Glomerular visceral epithelial cell (primary cell): ENCODE results near the gene SLC16A10.
"Not testable (repeated sequence)": the region's sequence is repeated elsewhere in the genome, so short reads cannot be mapped to it uniquely, and the experiment has no call there.

Source experiments
- DNase-seq: peaks from one replicate; pipeline ENCODE4 v3.0.0-alpha.2; 2016; ENCODE audit errors: extremely low spot score

The SLC16A10 gene

DNA sequence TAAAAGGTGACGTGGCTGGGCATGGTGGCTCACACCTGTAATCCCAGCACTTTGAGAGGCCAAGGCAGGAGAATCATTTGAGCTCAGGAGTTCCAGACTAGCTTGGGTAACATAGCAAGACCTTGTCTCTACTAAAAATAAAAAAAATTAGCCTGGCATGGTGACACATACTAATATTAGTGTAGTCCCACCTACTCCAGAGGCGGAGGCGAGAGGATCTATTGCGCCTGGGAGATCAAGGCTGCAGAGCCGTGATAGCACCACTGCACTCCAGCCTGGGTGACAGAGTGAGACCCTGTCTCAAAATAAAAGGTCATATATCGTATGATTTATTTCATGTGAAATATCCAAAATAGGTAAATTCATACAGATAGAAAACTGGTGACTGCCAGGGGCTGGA is 132.5 kb downstream of the SLC16A10 start:
- no peak for DNase-seq

DNA sequence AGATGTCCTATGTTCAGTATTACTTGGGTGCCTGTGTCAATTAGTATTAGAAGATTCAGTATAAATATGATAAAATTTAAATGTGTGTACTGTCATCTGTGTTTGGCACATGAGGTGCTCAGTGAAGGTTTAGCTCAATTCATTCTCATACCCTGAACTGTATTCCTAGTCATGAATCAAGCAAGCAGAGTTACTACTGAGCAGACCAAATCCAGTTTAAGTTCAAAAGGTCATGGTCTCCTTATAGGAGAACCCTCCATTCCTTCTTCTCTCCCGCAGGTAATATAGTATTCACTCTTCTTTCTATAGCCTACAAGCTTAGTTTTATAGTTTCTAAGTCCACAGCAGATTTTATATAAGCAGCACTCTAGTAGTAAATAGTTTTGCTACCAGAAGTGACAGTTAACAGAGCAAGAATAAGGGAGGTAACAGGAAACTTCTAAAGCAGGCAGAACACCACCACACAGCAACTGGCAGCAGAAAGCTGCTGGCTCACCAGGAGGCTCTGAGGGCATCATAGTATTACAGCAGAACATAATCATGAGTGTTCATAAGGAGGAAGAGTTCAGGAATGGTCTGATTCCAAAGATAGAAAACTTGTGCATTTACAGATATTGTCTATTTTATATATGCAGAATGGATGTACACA is 133.2 kb downstream of the SLC16A10 start:
- no peak for DNase-seq

DNA sequence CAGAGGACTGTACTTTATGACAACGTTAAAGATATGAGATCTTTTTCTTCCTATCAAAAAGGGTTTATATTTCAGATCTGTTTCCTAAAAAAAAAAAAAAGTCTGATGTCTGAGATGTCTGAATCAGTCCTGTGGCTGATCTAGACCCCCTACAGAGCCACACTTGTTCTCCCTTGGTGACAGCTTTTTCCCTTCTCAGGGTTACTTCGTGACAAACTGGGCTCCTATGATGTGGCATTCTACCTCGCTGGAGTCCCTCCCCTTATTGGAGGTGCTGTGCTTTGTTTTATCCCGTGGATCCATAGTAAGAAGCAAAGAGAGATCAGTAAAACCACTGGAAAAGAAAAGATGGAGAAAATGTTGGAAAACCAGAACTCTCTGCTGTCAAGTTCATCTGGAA is 134.5 kb downstream of the SLC16A10 start:
- no peak for DNase-seq

DNA sequence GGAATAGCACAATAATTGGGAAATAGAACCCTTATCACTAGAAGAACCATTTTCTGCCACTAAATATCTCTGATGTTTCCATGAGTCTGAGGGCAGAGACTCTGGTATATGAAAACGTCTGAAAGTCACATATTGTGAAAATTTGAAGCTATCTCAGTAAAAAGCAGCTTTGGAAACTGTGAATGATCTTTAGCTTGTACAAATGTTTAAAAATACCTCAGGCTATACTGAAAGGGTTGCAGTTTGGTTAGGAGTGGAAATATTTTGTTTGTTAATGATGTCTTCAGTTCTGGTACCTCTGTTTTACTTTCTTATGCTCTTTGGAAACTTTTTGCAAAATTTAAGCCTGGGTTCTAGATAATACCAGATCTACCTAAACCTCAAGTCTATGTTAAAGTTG is 135.0 kb downstream of the SLC16A10 start:
- DNase-seq, result no peak

DNA sequence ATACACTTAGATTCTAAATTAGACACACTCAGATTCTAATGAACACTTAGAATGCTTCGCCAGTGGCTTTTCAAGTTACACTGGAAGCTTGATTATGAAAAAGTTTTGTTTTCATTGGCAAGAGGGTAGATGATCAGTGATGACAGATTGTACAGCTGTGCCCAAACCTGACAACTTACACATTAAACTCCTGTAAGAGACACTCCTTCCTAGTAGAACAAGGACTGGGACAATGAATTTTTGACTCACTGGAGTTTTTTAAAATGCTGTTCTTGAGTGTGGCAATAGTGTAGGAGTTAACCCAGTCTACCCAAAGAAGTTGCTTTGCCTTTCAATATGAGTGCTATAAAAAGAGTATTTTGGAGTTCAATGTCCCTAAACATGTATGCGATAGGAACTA is 140.8 kb downstream of the SLC16A10 start:
- peak; percentile 9 for DNase-seq

DNA sequence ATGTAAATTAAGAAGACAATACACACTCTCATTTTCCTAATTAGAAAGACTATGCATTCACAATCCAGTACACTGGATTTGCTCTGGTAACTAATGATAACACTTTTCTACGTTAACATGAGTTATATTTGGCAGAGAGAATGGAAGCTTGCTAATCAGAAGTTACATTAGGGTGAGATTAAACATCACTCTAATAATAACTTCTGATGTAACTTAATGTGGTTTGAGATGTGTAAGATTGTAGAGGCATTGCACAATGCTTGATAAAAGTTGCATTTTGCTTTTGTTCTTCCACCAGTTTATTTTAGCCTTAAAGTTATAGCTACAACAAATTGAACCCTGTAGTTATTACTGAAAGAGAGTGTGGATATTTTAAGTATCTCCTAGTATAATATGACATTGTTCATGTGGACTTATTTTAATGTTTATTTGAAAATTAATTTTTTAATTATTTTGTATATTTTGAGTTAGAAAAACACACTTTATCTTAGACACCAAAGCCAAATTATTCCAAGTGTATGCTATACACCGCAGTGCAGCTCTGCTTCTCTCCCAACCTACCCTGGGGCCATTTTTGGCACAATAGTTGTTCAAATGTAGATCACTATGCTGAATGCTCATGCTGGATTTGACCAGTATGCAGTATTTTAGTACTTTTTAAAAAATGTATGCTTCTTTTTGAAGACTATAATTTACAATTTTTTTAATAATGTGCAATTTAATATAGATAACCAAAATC is 143.2 kb downstream of the SLC16A10 start:
- peak; percentile 19 for DNase-seq

DNA sequence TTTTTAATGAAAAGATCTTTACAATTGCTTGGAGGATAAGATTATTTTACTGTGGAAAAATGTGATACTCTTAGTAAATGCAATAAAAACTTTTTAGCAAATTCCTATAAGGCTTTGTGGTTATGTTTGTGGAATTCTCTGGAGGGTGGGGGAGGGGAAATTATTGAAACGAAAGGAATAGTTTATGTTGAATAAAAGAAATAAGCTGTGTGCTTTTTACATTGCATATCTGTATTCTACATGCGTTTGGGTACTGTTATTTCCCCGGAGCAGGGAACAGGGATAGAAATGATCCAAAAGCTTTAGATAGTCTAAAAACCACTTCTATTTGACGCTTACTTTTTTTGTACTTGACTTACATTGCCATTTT is 143.8 kb downstream of the SLC16A10 start:
- DNase-seq, result peak; percentile 15

DNA sequence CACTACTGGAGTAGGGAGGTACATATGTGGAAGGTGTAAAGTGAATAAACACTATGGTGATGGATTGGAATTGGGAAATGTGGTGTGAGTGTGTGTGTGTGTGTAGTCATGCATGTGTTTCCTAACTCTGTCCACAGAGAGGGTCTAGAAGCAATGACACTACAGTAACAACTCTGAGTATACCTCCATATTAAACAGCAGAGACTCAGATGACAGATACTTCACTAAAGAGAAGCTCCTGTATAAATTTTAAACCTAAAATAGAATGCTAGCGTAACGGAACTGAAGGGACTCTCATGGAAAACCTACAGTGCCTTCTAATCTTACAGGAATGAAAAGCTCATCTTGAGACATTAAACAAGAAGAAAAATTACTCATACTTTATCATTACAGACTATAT is 150.5 kb downstream of the SLC16A10 start:
- peak; percentile 19 for DNase-seq

DNA sequence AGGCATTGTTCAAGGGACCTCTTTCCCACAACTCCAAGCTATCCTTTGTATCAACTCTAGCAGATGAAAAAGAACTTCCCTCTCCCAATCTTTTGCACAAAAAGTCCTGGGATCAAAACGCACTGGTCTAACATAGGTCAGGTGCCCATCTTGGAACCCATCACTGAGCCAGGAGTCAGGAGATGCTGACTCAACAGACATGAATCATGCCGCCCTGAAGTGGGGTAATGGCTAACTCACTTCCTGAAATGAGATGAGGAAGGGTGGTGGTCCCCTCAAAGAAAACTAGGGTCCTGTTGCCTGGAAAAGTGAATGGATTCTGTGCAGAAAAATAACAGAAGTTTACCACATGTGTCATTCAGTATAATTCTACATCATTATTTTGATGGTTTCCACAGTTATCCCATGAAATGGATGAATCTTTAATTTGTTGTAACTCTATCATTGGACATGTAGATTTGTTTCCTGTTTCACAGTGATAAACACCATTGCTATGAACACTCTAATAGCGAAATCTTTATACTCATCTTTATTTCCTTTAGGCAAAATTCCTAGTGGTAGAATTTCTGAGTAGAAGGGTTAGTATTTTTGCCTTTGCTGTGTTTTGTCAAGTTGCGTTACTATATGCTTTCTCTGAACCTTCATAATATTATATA is 151.3 kb downstream of the SLC16A10 start:
- DNase-seq, result peak; percentile 45

DNA sequence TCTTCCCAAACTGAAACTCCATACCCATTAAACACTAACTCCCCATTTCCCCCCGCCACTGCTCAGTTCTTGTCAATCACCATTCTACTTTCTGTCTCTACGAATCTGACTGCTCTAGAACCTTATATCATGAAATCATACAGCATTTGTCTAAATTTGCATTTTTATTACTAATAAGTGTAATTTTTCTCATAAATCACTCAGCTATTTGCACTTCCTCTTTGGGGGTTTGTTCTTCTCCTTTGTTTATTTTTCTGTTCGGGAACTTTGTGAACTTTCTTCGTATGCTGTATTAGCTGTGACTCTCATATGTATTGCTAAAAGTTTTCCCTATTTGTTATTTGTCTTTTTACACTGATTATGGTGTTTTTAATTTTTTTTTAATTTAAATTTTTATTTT is 152.2 kb downstream of the SLC16A10 start:
- DNase-seq, result no peak

DNA sequence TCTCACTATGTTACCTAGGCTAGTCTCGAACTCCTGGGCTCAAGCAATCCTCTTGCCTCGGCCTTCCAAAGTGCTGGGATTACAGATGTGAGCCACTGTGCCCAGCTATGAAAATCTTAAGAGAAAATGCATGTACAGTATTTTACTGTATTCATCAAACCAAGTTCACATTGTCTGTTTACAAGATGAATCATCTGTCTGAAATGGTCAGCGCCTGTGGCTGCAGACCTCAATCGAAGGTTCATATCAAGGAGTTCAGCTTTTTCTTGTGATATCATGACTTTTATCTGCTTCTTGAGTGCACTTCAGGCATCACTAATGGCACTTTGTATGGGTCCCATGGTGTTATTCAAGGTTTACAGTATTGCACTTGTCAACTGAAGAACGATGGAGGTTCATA is 155.1 kb downstream of the SLC16A10 start:
- peak; percentile 64 for DNase-seq

DNA sequence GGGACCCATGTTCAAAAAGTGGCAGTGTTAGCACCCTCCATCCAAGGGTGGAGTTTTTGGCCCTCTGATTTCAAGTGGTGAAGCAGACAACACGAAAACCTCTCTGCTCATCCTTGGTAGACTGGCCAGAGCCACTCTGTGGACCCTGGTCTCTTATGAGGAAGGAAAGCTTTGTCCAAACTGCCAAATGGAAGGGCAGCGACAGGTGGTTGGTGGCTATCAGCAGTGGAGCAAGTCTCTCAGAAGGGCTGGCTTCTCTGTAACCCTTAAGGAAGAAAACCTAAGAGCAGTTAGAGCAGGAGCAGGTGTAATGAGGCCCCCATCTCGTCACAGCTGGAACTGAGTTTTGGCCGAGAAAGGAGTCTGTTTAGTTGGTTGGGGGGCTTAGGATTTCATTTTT is 155.8 kb downstream of the SLC16A10 start:
- no peak for DNase-seq

DNA sequence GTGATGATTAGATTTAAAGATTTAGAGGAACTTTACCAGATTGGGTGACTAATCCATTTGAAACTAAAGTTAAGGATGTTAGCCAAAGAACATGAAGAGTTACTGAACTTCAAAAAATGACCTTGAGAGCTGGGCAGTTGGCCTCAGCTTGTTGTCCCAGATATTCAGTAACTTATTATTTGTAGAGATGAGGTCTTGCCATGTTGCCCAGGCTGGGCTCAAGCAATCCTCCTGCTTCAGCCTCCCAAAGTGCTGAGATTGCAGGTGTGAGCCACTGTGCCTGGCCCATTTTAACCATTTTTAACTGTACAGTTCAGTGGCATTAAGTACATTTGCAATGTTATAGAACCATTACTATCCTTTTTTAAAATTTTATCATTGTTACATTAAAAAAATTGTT is 161.5 kb downstream of the SLC16A10 start:
- no peak for DNase-seq

DNA sequence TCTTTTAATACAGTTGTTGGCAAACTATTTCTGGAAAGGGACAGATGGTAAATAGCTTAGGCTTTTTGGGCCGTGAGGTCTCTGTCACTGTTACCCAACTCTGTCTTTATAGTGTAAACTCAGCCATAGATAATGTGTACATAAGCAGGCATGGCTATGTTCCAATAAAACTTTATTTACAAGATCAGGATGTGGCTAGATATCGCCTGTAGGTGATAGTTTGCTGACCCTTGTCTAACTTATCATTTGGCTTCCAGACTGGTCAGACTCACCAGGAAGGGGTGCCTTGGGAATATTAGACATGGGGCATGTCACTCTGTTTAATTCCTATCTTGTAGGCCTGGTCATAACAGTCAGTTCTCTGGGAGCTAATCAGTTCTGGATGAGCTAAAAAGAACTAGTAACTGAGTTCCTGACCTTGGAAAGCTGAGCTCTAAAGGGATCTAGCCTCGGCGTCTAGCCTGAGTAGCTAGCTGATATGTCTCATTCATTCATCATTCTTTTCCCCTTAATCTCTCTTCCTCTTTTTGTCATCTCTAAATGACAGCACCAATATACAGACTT is 163.6 kb downstream of the SLC16A10 start:
- DNase-seq, result no peak

DNA sequence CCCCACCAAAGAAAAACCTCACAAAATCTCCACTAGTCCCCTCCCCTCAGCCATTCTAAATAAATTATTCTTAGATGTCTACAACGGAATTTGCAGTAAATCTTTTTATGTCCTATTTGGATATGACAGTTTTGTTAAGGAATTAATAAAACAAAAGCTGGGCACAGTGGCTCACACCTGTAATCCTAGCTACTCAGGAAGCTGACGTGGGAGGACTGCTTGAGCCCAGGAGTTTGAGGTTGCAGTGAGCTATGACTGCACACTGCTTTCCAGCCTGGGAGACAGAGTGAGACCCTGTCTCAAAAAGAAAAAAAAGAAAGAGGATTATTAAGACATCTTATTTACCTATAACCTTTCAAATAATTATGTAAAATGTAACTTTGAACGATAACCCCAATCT is 165.4 kb downstream of the SLC16A10 start:
- DNase-seq, result no peak

DNA sequence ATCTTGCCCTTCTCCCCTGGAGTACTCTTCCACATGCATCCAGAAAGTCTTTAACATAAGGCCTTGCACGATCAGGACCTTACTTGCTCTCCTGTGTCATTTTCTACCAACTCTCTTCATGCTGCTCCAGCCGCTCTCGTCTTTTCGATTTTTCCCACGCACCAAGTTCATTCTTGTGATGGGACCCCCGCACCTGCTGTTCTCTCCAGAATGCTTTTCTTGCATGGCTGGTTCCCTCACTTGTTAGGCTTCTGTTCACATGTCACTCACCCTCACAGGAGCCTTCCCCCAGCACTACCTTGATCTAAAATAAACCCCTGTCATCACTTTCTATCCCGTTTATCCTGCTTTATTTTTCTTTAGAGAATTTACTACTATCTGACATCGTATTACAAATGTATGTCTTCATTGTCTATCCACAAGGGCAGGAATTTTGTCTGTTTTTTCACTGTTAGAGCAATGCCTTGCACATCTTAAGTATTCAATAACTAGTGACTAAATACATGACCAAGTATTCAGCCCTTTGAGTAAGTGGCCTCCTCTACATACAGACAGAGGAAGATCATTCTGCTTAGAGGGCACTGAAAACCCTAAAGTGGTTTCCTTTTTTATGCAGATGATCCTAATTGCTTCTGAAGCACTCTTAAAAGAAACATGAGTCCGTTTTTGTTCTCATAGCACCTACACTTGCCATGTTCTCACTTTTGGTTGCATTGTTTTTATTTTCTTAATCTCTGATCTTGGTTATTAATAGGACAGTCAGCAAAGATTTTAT is 166.9 kb downstream of the SLC16A10 start:
- DNase-seq, result no peak

DNA sequence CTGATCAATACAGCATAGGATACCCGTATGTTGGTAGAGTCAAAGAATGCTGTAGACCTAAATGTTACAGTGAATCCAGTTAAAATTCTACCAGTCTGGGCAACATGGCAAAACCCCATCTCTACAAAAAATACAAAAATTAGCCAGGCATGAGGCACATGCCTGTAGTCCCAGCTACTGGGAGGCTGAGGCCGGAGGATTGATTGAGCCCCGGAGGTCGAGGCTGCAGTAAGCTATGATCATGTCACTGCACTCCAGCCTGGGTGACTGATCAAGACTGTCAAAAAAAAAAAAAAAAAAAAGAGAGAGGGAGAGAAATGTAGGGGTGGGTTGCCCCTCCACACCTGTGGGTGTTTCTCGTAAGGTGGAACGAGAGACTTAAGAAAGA is 167.5 kb downstream of the SLC16A10 start:
- no peak for DNase-seq

DNA sequence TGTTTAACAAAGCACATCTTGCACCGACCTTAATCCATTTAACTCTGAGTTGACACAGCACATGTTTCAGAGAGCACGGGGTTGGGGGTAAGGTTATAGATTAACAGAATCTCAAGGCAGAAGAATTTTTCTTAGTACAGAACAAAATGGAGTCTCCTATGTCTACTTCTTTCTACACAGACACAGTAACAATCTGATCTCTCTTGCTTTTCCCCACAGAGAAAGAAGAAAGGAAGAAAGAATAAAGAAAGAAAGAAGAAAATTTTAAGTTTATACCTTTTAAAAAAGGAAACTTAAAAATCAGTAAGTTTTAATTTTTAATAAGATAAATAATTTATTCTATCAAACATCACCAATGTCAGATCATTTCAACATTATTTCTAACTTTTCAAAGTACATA is 168.5 kb downstream of the SLC16A10 start:
- DNase-seq, result not testable (repeated sequence)

DNA sequence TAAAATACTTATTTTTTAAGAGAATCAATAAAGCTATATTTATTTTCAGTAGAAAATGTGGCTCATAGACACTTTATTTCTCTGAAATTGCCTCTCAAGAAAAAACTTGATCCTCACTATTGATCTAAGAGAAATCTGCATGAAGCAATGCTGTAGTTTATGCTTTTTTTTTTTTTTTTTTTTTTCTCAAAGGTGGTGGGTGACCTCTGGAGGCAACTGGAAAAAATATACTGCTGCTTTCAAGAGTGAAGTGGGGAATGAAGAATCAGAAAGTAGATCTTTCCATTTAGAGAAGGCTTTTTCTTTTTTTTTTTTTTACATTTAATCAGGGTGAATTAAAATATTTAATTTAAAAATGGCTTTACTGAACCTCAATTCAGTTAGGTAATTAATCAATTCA is 169.3 kb downstream of the SLC16A10 start:
- peak; percentile 34 for DNase-seq

DNA sequence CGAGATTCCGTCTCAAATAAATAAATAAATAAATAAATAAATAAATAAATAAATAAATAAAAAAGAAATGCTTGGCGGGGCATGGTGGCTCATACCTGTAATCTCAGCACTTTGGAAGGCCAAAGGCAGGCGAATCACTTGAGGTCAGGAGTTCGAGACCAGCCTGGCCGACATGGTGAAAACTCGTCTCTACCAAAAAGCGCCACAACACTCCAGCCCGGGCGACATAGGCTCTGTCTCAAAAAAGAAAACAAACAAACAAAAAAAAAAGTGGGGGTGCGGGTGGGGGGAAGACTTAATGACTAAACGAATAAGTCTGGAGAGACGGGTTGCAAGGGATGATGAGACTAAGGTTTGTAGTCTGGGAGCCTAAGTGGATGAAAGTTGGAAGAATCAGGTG is 170.7 kb downstream of the SLC16A10 start:
- no peak for DNase-seq

DNA sequence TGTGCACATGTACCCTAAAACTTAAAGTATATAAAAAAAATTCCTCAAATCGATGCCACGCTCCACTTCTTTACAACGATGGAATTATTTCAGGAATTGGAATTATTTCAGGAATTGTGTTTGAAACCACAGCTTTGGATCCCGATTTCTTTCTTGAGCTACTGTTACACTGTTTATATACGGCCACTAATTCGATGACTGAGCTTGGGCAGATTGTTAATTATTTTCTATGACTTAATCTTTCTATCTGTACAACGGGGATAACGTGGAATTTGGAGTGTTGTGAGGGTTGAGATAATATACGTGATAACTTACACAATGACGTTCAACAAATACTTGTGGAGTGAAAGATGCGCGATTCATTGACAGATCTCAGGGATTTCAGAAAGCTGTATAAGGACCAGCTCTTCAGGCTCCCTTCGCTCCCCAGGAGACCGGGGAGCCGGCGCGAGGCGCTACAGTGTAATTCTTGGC is 171.3 kb downstream of the SLC16A10 start:
- no peak for DNase-seq
